H1 (cell line): ENCODE results near the gene UCP1.

ENCODE experiments used
- BACH1 ChIP-seq: IDR thresholded peaks from 2 replicates; pipeline ENCODE4 v1.6.1; 2012; ENCODE audit warnings: low read length, improper control_type of control experiment
- EP300 ChIP-seq, 2 experiments: IDR thresholded peaks; 1 replicate in 1 of 2; 2 replicates in 1 of 2; pipeline ENCODE4 v1.6.1; 2011 to 2012; ENCODE audit warnings: low read depth in 2 of 2, low read length in 2 of 2, mild to moderate bottlenecking in 2 of 2, borderline replicate concordance in 1 of 2, inconsistent platforms in 1 of 2, moderate library complexity in 1 of 2
- JUN ChIP-seq: IDR thresholded peaks from 2 replicates; pipeline ENCODE4 v1.6.1; 2011; ENCODE audit warnings: low read depth, mild to moderate bottlenecking, improper control_type of control experiment, low read length
- KDM5A ChIP-seq: fragments of 200-600 bp; IDR thresholded peaks from 2 replicates; pipeline ENCODE4 v1.7.1; 2012; ENCODE audit warnings: mild to moderate bottlenecking, low read length, inconsistent platforms, mixed read lengths
- MAFK ChIP-seq: IDR thresholded peaks from 2 replicates; pipeline ENCODE4 v1.6.1; 2012; ENCODE audit warnings: low read depth, mild to moderate bottlenecking, improper control_type of control experiment, low read length
- POLR2A ChIP-seq, 2 experiments: IDR thresholded peaks; 1 replicate in 1 of 2; 2 replicates in 1 of 2; pipeline ENCODE4 v1.6.1; 2011; ENCODE audit warnings: low read depth in 2 of 2, low read length in 2 of 2, mild to moderate bottlenecking in 2 of 2; ENCODE audit errors: control extremely low read depth in 1 of 2
- RNF2 ChIP-seq: fragments of 200-900, 300-1000 bp; sonication (generic); IDR thresholded peaks from 2 replicates; pipeline ENCODE4 v1.7.1; 2016; ENCODE audit warnings: borderline replicate concordance, low read depth, mild to moderate bottlenecking, antibody characterized with exemption, low read length; ENCODE audit not compliant: poor library complexity, severe bottlenecking; ENCODE audit errors: missing control alignments
- SP1 ChIP-seq: IDR thresholded peaks from 2 replicates; pipeline ENCODE4 v1.6.1; 2011; ENCODE audit warnings: low read depth, low read length
- TBP ChIP-seq: IDR thresholded peaks from 2 replicates; pipeline ENCODE4 v1.6.1; 2011; ENCODE audit warnings: low read depth, low read length, improper control_type of control experiment
- YY1 ChIP-seq: IDR thresholded peaks from 2 replicates; pipeline ENCODE4 v1.6.1; 2011; ENCODE audit warnings: low read depth, mild to moderate bottlenecking, low read length
- TF ChIP-seq, protein P1 (sequence below), 3 experiments: IDR thresholded peaks; 1 replicate in 2 of 3; 2 replicates in 1 of 3; pipeline versions ENCODE4 v1.5.1 to v1.6.1; 2011; ENCODE audit warnings: low read length in 3 of 3, mild to moderate bottlenecking in 3 of 3, inconsistent platforms in 2 of 3, low read depth in 1 of 3, moderate library complexity in 1 of 3; ENCODE audit not compliant: insufficient read depth in 1 of 3; ENCODE audit errors: control extremely low read depth in 1 of 3
- TF ChIP-seq, protein P2 (sequence below): IDR thresholded peaks from 2 replicates; pipeline ENCODE4 v1.6.1; 2011; ENCODE audit warnings: low read length, improper control_type of control experiment

DNA sequence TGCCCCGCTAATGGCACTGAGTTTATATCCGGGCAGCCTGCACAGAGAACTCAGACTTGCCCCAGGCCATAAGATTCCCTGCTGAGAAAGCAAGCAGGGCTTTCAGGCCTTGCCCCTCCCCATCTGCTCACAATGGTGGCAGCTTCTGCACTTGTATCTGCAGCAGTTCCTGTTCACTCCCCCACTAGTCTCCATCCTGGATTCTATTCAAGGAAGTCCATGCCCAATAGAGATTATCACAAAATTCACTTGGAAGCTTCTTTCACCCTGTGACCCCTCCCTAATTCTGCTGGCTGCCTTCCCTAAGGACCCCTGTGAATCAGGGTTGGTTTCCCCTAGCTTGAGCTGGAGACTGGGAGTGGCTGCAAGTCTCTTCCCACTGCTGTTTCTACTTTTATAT is 34.5 kb upstream of the UCP1 start:
- TF ChIP-seq MAFK (no peak), KDM5A (no peak), TBP (no peak), EP300 (IDR thresholded peaks at IDR 0.05; ENCODE audit: borderline replicate concordance in 1 of 2, low read depth in 2 of 2, low read length in 2 of 2) (no peak), BACH1 (no peak), SP1 (no peak), POLR2A (IDR thresholded peaks at IDR 0.05; ENCODE audit: control extremely low read depth in 1 of 2, low read depth in 2 of 2, low read length in 2 of 2) (no peak), YY1 (no peak), RNF2 (no peak), JUN (no peak)
- TF ChIP-seq, protein P1, sequence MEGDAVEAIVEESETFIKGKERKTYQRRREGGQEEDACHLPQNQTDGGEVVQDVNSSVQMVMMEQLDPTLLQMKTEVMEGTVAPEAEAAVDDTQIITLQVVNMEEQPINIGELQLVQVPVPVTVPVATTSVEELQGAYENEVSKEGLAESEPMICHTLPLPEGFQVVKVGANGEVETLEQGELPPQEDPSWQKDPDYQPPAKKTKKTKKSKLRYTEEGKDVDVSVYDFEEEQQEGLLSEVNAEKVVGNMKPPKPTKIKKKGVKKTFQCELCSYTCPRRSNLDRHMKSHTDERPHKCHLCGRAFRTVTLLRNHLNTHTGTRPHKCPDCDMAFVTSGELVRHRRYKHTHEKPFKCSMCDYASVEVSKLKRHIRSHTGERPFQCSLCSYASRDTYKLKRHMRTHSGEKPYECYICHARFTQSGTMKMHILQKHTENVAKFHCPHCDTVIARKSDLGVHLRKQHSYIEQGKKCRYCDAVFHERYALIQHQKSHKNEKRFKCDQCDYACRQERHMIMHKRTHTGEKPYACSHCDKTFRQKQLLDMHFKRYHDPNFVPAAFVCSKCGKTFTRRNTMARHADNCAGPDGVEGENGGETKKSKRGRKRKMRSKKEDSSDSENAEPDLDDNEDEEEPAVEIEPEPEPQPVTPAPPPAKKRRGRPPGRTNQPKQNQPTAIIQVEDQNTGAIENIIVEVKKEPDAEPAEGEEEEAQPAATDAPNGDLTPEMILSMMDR (IDR thresholded peaks at IDR 0.05; ENCODE audit: control extremely low read depth in 1 of 3, insufficient read depth in 1 of 3, low read depth in 1 of 3, low read length in 3 of 3): no peak
- TF ChIP-seq, protein P2, sequence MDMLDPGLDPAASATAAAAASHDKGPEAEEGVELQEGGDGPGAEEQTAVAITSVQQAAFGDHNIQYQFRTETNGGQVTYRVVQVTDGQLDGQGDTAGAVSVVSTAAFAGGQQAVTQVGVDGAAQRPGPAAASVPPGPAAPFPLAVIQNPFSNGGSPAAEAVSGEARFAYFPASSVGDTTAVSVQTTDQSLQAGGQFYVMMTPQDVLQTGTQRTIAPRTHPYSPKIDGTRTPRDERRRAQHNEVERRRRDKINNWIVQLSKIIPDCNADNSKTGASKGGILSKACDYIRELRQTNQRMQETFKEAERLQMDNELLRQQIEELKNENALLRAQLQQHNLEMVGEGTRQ: no peak
